IMR-90 (cell line): ENCODE measurements around the gene CHRM1. TPM values are rescaled to one million over a fixed set of nuclear protein-coding genes. Genes with fewer than 3 reads are reported as not detected.

ENCODE experiments used
- ATAC-seq: fragments of 200-7000 bp; cut with Tn5 transposase; 2 replicates; pipeline ENCODE4 v1.9.1; 2020; ENCODE audit warnings: low read depth, mild to moderate bottlenecking, moderate library complexity
- BruUV-seq: library from RNA; stranded (reverse); fragments of 400-500 nt; replicated peaks from 2 replicates; lab custom pipeline; 2021; lab: Mats Ljungman, UMichigan
- CTCF ChIA-PET: fragments of 300-600 bp; formaldehyde crosslinking; extraction: SDS; loops from one replicate; lab custom pipeline; 2021; ENCODE audit warnings: antibody characterized with exemption; lab: Yijun Ruan, JAX
- POLR2A ChIA-PET: fragments of 300-600 bp; sonication (Branson Sonifier 250); formaldehyde crosslinking; loops from one replicate; lab custom pipeline; 2022; ENCODE audit warnings: antibody characterized with exemption; ENCODE audit not compliant: unreplicated experiment; lab: Charles Lee
- DNase-seq: peaks from one replicate; pipeline ENCODE4 v3.0.0; 2013
- H2AFZ ChIP-seq: replicated peaks from 2 replicates; pipeline ENCODE3; 2013; ENCODE audit warnings: low read length, mild to moderate bottlenecking; ENCODE audit not compliant: poor library complexity
- H2AK5ac ChIP-seq: 2 replicates; pipeline ENCODE4 v1.6.1; 2013; ENCODE audit warnings: low read depth, low read length, inconsistent platforms
- H2AK9ac ChIP-seq: replicated peaks from 2 replicates; pipeline ENCODE3; 2013; ENCODE audit warnings: mild to moderate bottlenecking, low read depth, low read length, moderate library complexity; ENCODE audit not compliant: poor library complexity
- H2BK120ac ChIP-seq: 2 replicates; pipeline ENCODE4 v1.6.1; 2013; ENCODE audit warnings: low read depth, low read length, inconsistent platforms
- H2BK15ac ChIP-seq: 3 replicates; pipeline ENCODE4 v1.6.1; 2013; ENCODE audit warnings: low read depth, low read length, inconsistent platforms
- H2BK20ac ChIP-seq: 2 replicates; pipeline ENCODE4 v1.6.1; 2013; ENCODE audit warnings: low read depth, mild to moderate bottlenecking, inconsistent platforms, low read length, moderate library complexity
- H2BK5ac ChIP-seq: 2 replicates; pipeline ENCODE4 v1.6.1; 2013; ENCODE audit warnings: mild to moderate bottlenecking, low read depth, low read length, inconsistent platforms; ENCODE audit not compliant: poor library complexity, severe bottlenecking
- H3K14ac ChIP-seq: replicated peaks from 2 replicates; pipeline ENCODE4 v1.6.1; 2013; ENCODE audit warnings: low read depth, low read length, inconsistent platforms
- H3K18ac ChIP-seq: 2 replicates; pipeline ENCODE4 v1.6.1; 2013; ENCODE audit warnings: low read depth, low read length, control low read depth
- H3K23ac ChIP-seq: 2 replicates; pipeline ENCODE4 v1.6.1; 2013; ENCODE audit warnings: low read depth, low read length, inconsistent platforms
- H3K27ac ChIP-seq: 2 replicates; pipeline ENCODE4 v1.5.1; 2013; ENCODE audit warnings: mild to moderate bottlenecking, control low read depth, low read length; ENCODE audit not compliant: insufficient read depth
- H3K27me3 ChIP-seq: 2 replicates; pipeline ENCODE4 v1.6.1; 2013; ENCODE audit warnings: low read length; ENCODE audit not compliant: control insufficient read depth, insufficient read depth
- H3K36me3 ChIP-seq: 2 replicates; pipeline ENCODE4 v1.6.1; 2013; ENCODE audit warnings: low read length, mixed read lengths; ENCODE audit not compliant: control insufficient read depth, insufficient read depth
- H3K4ac ChIP-seq: 2 replicates; pipeline ENCODE4 v1.6.1; 2013; ENCODE audit warnings: low read depth, low read length, inconsistent platforms
- H3K4me1 ChIP-seq: 2 replicates; pipeline ENCODE4 v1.6.1; 2013; ENCODE audit warnings: low read length, mixed read lengths; ENCODE audit not compliant: control insufficient read depth, insufficient read depth
- H3K4me2 ChIP-seq: 2 replicates; pipeline ENCODE4 v1.6.1; 2013; ENCODE audit warnings: low read depth, mild to moderate bottlenecking, control low read depth, low read length, moderate library complexity
- H3K4me3 ChIP-seq: 2 replicates; pipeline ENCODE4 v1.5.1; 2013; ENCODE audit warnings: low read depth, mild to moderate bottlenecking, control low read depth, low read length, moderate library complexity; ENCODE audit not compliant: insufficient read depth
- H3K56ac ChIP-seq: 2 replicates; pipeline ENCODE4 v1.6.1; 2013; ENCODE audit warnings: low read length, inconsistent platforms; ENCODE audit not compliant: insufficient read depth; ENCODE audit errors: extremely low read depth
- H3K79me1 ChIP-seq, 2 experiments: 2 replicates each; pipeline ENCODE4 v1.6.1; 2013; ENCODE audit warnings: low read length in 2 of 2, inconsistent platforms in 1 of 2, low read depth in 1 of 2
- H3K9ac ChIP-seq: 2 replicates; pipeline ENCODE4 v1.6.1; 2013; ENCODE audit warnings: low read depth, low read length, control low read depth
- H3K9me1 ChIP-seq: 2 replicates; pipeline ENCODE4 v1.6.1; 2013; ENCODE audit warnings: low read length, inconsistent platforms; ENCODE audit not compliant: insufficient read depth
- H3K9me3 ChIP-seq: 2 replicates; pipeline ENCODE4 v1.6.1; 2013; ENCODE audit warnings: low read length; ENCODE audit not compliant: control insufficient read depth, insufficient read depth
- H4K20me1 ChIP-seq: 2 replicates; pipeline ENCODE4 v1.6.1; 2013; ENCODE audit warnings: low read length, inconsistent platforms; ENCODE audit not compliant: insufficient read depth
- H4K5ac ChIP-seq: 2 replicates; pipeline ENCODE4 v1.6.1; 2013; ENCODE audit warnings: mild to moderate bottlenecking, low read depth, low read length, control low read depth
- H4K8ac ChIP-seq, 2 experiments: 2 replicates each; pipeline ENCODE4 v1.6.1; 2013; ENCODE audit warnings: low read depth in 2 of 2, low read length in 2 of 2, control low read depth in 1 of 2, inconsistent platforms in 1 of 2
- H4K91ac ChIP-seq: 2 replicates; pipeline ENCODE4 v1.6.1; 2013; ENCODE audit warnings: low read depth, low read length, inconsistent platforms; ENCODE audit not compliant: insufficient read depth
- BHLHE40 ChIP-seq: fragments of 150-350 bp; IDR thresholded peaks from 2 replicates; pipeline ENCODE4 v1.6.1; 2016; ENCODE audit warnings: mild to moderate bottlenecking, low read depth, low read length
- CEBPB ChIP-seq: IDR thresholded peaks from 2 replicates; pipeline ENCODE4 v1.6.1; 2012; ENCODE audit warnings: low read depth, low read length, improper control_type of control experiment
- CTCF ChIP-seq: conservative IDR thresholded peaks from 2 replicates; pipeline ENCODE4 v1.5.1; 2012; ENCODE audit warnings: mild to moderate bottlenecking, low read depth, low read length, improper control_type of control experiment
- ELK1 ChIP-seq: fragments of 150-350 bp; IDR thresholded peaks from 2 replicates; pipeline ENCODE4 v1.6.1; 2016; ENCODE audit warnings: low read depth, mild to moderate bottlenecking, low read length, moderate library complexity, borderline replicate concordance
- FOS ChIP-seq: fragments of 150-350 bp; IDR thresholded peaks from 2 replicates; pipeline ENCODE4 v1.6.1; 2016; ENCODE audit warnings: low read depth, low read length
- MAFK ChIP-seq: IDR thresholded peaks from 2 replicates; pipeline ENCODE4 v1.6.1; 2012; ENCODE audit warnings: low read depth, low read length, improper control_type of control experiment
- MAZ ChIP-seq: IDR thresholded peaks from 2 replicates; pipeline ENCODE4 v1.6.1; 2012; ENCODE audit warnings: low read depth, mild to moderate bottlenecking, low read length, improper control_type of control experiment, moderate library complexity, borderline replicate concordance
- MXI1 ChIP-seq: IDR thresholded peaks from 2 replicates; pipeline ENCODE4 v1.6.1; 2012; ENCODE audit warnings: low read depth, mild to moderate bottlenecking, low read length, moderate library complexity, borderline replicate concordance
- NFE2L2 ChIP-seq: fragments of 150-350 bp; IDR thresholded peaks from 2 replicates; pipeline ENCODE4 v1.6.1; 2016; ENCODE audit warnings: low read depth, mild to moderate bottlenecking, low read length
- POLR2A ChIP-seq: IDR thresholded peaks from 2 replicates; pipeline ENCODE4 v1.6.1; 2012; ENCODE audit warnings: mild to moderate bottlenecking, low read depth, low read length
- RAD21 ChIP-seq: IDR thresholded peaks from 2 replicates; pipeline ENCODE4 v1.6.1; 2012; ENCODE audit warnings: low read length, improper control_type of control experiment
- RCOR1 ChIP-seq: IDR thresholded peaks from 2 replicates; pipeline ENCODE4 v1.6.1; 2012; ENCODE audit warnings: mild to moderate bottlenecking, low read length, improper control_type of control experiment; ENCODE audit not compliant: insufficient replicate concordance
- RFX5 ChIP-seq: IDR thresholded peaks from 2 replicates; pipeline ENCODE4 v1.8.0; 2012; ENCODE audit warnings: low read depth, mild to moderate bottlenecking, low read length, moderate library complexity
- SMC3 ChIP-seq: fragments of 150-350 bp; IDR thresholded peaks from 2 replicates; pipeline ENCODE4 v1.6.1; 2016; ENCODE audit warnings: low read depth, mild to moderate bottlenecking, antibody characterized with exemption, low read length, moderate library complexity
- USF2 ChIP-seq: fragments of 150-350 bp; IDR thresholded peaks from 2 replicates; pipeline ENCODE4 v1.6.1; 2017; ENCODE audit warnings: mild to moderate bottlenecking, antibody characterized with exemption, low read length, low read depth
- WGBS, 2 experiments: methylation state at CpG; one replicate each; pipeline versions ENCODE4 v1.1.5 to v1.1.7; 2013; ENCODE audit warnings: missing lambda C conversion rate in 2 of 2; ENCODE audit not compliant: insufficient read length in 1 of 2; ENCODE audit errors: extremely low coverage in 2 of 2; 5-methylcytosine and 5-hydroxymethylcytosine counted together
- dilution Hi-C: fragments of 300-500 bp; cut with HindIII; formaldehyde crosslinking; loops from one replicate; pipeline ENCODE4 v1.14.3; 2018; ENCODE audit warnings: low sequenced_read_pairs; ENCODE audit not compliant: unreplicated experiment
- in situ Hi-C: fragments of 300-500 bp; cut with MboI; formaldehyde crosslinking; loops from 3 replicates; pipeline ENCODE4 v1.14.3; 2019; ENCODE audit warnings: low sequenced_read_pairs, inconsistent platforms, mixed read lengths
- intact Hi-C: fragments of 100-400 bp; cut with micrococcal nuclease; formaldehyde crosslinking; loops from 2 replicates; pipeline ENCODE4 v1.10.0; 2022
- polyA plus RNA-seq, 3 experiments: library from polyadenylated mRNA; depleted of rRNA; stranded (reverse); fragments of >200 nt; gene quantifications; 2 replicates each; pipeline ENCODE4 v1.2.3, GENCODE V29; 2012; ENCODE audit warnings: low replicate concordance in 1 of 3
- total RNA-seq: library from RNA; depleted of rRNA; stranded (reverse); fragments of >200 nt; gene quantifications from 2 replicates; pipeline ENCODE4 v1.2.3, GENCODE V29; 2012

Gene CHRM1
- total and polyA plus RNA-seq, 2 of the 4 experiments (the other 2 are of a cell fraction) = not detected

- peaks cover 7% of the 10 kb centered on the region; the same call in 1 of the 2 replicates for H3K27me3 ChIP-seq
- H3K4me1 ChIP-seq = peaks cover 3% of the 10 kb centered on the region; the same call in 1 of the 2 replicates
- TF ChIP-seq MAFK = no peak
- TF ChIP-seq USF2 = no peak
- peak; percentile 99 for TF ChIP-seq CTCF
- no peak for TF ChIP-seq MAZ
- peak; percentile 98 for TF ChIP-seq RAD21
- TF ChIP-seq BHLHE40 = no peak
- TF ChIP-seq NFE2L2 = no peak
- no peak for TF ChIP-seq MXI1
- no peak; the same call in 1 of the 2 replicates for TF ChIP-seq POLR2A
- no peak for TF ChIP-seq CEBPB
- TF ChIP-seq FOS = no peak
- no peak for TF ChIP-seq RCOR1
- TF ChIP-seq RFX5 = no peak
- TF ChIP-seq SMC3 = peak; percentile 88
- no peak for TF ChIP-seq ELK1
These were observed 15.1 kb downstream of the CHRM1 start for GRCh38 chr11:62905927-62906531.

More at GRCh38 chr11:62905927-62906531, 15.1 kb downstream of the CHRM1 start:
- intact Hi-C loops (loop anchor here (1.0 kb wide), 1 partner anchor 118 kb away; no protein-coding TSS in a partner anchor), in situ Hi-C loops (loop anchor here (5.0 to 10.0 kb wide), 2 partner anchors 116 to 299 kb away; no protein-coding TSS in a partner anchor), dilution Hi-C loops (no loop called here)
- H3K27ac ChIP-seq = no peak overlapping the region
- no peaks in the 10 kb centered on the region for H3K9me1 ChIP-seq
- no peak overlapping the region for H2BK5ac ChIP-seq
- DNase-seq (peak; percentile 79), ATAC-seq (peak; percentile 86)
- no CpG with 5 or more reads among the region's 14 CpGs for WGBS, 2 experiments
- no TSS peak for BruUV-seq
- H3K18ac ChIP-seq = no peak overlapping the region
- no peaks in the 10 kb centered on the region for H4K20me1 ChIP-seq
- no peak overlapping the region for H4K5ac ChIP-seq
- H3K14ac ChIP-seq = no peak overlapping the region
- H2AK9ac ChIP-seq = no peak overlapping the region
- H3K36me3 ChIP-seq = no peaks in the 10 kb centered on the region
- H2AFZ ChIP-seq = peak overlapping the region; percentile 9
- POLR2A ChIA-PET = no interaction called here
- no peak overlapping the region for H3K4ac ChIP-seq
- H3K79me1 ChIP-seq = no peaks in the 10 kb centered on the region
- H2AK5ac ChIP-seq = no peak overlapping the region
- H4K91ac ChIP-seq = no peak overlapping the region
- no peak overlapping the region for H2BK20ac ChIP-seq
- H2BK120ac ChIP-seq = no peak overlapping the region
- no peaks in the 10 kb centered on the region for H3K9me3 ChIP-seq
- H3K4me2 ChIP-seq = no peak overlapping the region
- no peak overlapping the region for H3K23ac ChIP-seq
- CTCF ChIA-PET = interaction anchor here (0.6 to 4.4 kb wide), 10 partner anchors 10 to 233 kb away, joined by 3 to 59 read pairs (median 3); partner anchors contain the start of gene SLC22A8
- no peak overlapping the region for H3K4me3 ChIP-seq
- H3K56ac ChIP-seq = no peak overlapping the region
- no peak overlapping the region for H4K8ac ChIP-seq
- H2BK15ac ChIP-seq = no peak overlapping the region
- H3K9ac ChIP-seq = no peak overlapping the region
